ENCODE measurements around the gene CRELD2. TPM values are rescaled to one million over a fixed set of nuclear protein-coding genes. Genes with fewer than 3 reads are reported as not detected.

CRELD2 gene
- total RNA-seq, 1 donor from 2014 or later, result 54.9 TPM

- Mint-ChIP-seq H3K36me3 (ENCODE audit: unreplicated experiment) (peaks cover 70% of the 10 kb centered on the region), H3K27ac (ENCODE audit: unreplicated experiment) (no peak overlapping the region), H3K4me3 (ENCODE audit: unreplicated experiment) (no peak overlapping the region), H3K4me1 (ENCODE audit: unreplicated experiment) (no peaks in the 10 kb centered on the region), H3K27me3 (ENCODE audit: unreplicated experiment) (no peaks in the 10 kb centered on the region), H3K9me3 (ENCODE audit: unreplicated experiment) (peaks cover 8% of the 10 kb centered on the region)
- DNase-seq (ENCODE audit: extremely low spot score, unreplicated experiment), result no peak
- TF ChIP-seq CTCF (IDR thresholded peaks at IDR 0.05), result no peak
Observed at GRCh38 chr22:49887702-49888101, 30.7 kb upstream of the CRELD2 start.

GRCh38 chr22:49889071-49889470, 29.4 kb upstream of the CRELD2 start:
- TF ChIP-seq CTCF (IDR thresholded peaks at IDR 0.05), result no peak
- peaks cover 72% of the 10 kb centered on the region for H3K36me3 Mint-ChIP-seq (ENCODE audit: unreplicated experiment)
- H3K4me3 Mint-ChIP-seq (ENCODE audit: unreplicated experiment), result no peak overlapping the region
- H3K27me3 Mint-ChIP-seq (ENCODE audit: unreplicated experiment), result no peaks in the 10 kb centered on the region
- no peak for DNase-seq (ENCODE audit: extremely low spot score, unreplicated experiment)
- H3K9me3 Mint-ChIP-seq (ENCODE audit: unreplicated experiment), result peaks cover 16% of the 10 kb centered on the region
- no peaks in the 10 kb centered on the region for H3K4me1 Mint-ChIP-seq (ENCODE audit: unreplicated experiment)
- no peak overlapping the region for H3K27ac Mint-ChIP-seq (ENCODE audit: unreplicated experiment)

- Mint-ChIP-seq H3K27ac (ENCODE audit: unreplicated experiment) (no peak overlapping the region), H3K4me1 (ENCODE audit: unreplicated experiment) (no peaks in the 10 kb centered on the region), H3K36me3 (ENCODE audit: unreplicated experiment) (peaks cover 53% of the 10 kb centered on the region), H3K27me3 (ENCODE audit: unreplicated experiment) (no peaks in the 10 kb centered on the region), H3K9me3 (ENCODE audit: unreplicated experiment) (peaks cover 21% of the 10 kb centered on the region), H3K4me3 (ENCODE audit: unreplicated experiment) (no peak overlapping the region)
- no peak for DNase-seq (ENCODE audit: extremely low spot score, unreplicated experiment)
- TF ChIP-seq CTCF (IDR thresholded peaks at IDR 0.05), result no peak
Observed at GRCh38 chr22:49892226-49892899, 26.1 kb upstream of the CRELD2 start.

- no peak for DNase-seq (ENCODE audit: extremely low spot score, unreplicated experiment)
- no peak for TF ChIP-seq CTCF (IDR thresholded peaks at IDR 0.05)
- Mint-ChIP-seq H3K4me3 (ENCODE audit: unreplicated experiment) (no peak overlapping the region), H3K27ac (ENCODE audit: unreplicated experiment) (no peak overlapping the region), H3K4me1 (ENCODE audit: unreplicated experiment) (no peaks in the 10 kb centered on the region), H3K36me3 (ENCODE audit: unreplicated experiment) (peaks cover 51% of the 10 kb centered on the region), H3K9me3 (ENCODE audit: unreplicated experiment) (peaks cover 21% of the 10 kb centered on the region), H3K27me3 (ENCODE audit: unreplicated experiment) (no peaks in the 10 kb centered on the region)
Observed at GRCh38 chr22:49893025-49893424, 25.4 kb upstream of the CRELD2 start.

GRCh38 chr22:49894322-49895054, 23.9 kb upstream of the CRELD2 start:
- TF ChIP-seq CTCF (IDR thresholded peaks at IDR 0.05), result no peak
- no peak for DNase-seq (ENCODE audit: extremely low spot score, unreplicated experiment)
- Mint-ChIP-seq H3K4me1 (ENCODE audit: unreplicated experiment) (no peaks in the 10 kb centered on the region), H3K9me3 (ENCODE audit: unreplicated experiment) (peaks cover 18% of the 10 kb centered on the region), H3K36me3 (ENCODE audit: unreplicated experiment) (peaks cover 44% of the 10 kb centered on the region), H3K27me3 (ENCODE audit: unreplicated experiment) (no peaks in the 10 kb centered on the region), H3K4me3 (ENCODE audit: unreplicated experiment) (no peak overlapping the region), H3K27ac (ENCODE audit: unreplicated experiment) (no peak overlapping the region)

All from osteocyte (in vitro differentiated cells).